ENCODE data around the gene MRPL28.
A peak's percentile ranks its signal among the peaks of the same experiment; 100 is the strongest.

- peak; percentile 66 for TF ChIP-seq CTCF (IDR thresholded peaks at IDR 0.05; ENCODE audit: low read depth, low read length, poor library complexity, severe bottlenecking)
- no peak for TF ChIP-seq EZH2phosphoT487 (IDR thresholded peaks at IDR 0.05; ENCODE audit: borderline replicate concordance, low read length)
Measured at GRCh38 chr16:361872-362701, 8.3 kb downstream of the MRPL28 start.

All from DOHH2 (cell line).